Type B pancreatic cell (in vitro differentiated cells): ENCODE measurements around the gene FBXW5. TPM values are rescaled to one million over a fixed set of nuclear protein-coding genes. Genes with fewer than 3 reads are reported as not detected.

Source experiments
- DNase-seq: peaks from one replicate; pipeline ENCODE4 v3.0.0; 2021; ENCODE audit warnings: mixed read lengths; ENCODE audit not compliant: unreplicated experiment; ENCODE audit errors: extremely low spot score
- H3K27ac Mint-ChIP-seq: 2 replicates; pipeline ENCODE4 v1.8.0; 2021; ENCODE audit warnings: mild to moderate bottlenecking, mixed read lengths
- H3K27me3 Mint-ChIP-seq: 2 replicates; pipeline ENCODE4 v1.8.0; 2021; ENCODE audit warnings: mixed read lengths
- H3K36me3 Mint-ChIP-seq: 2 replicates; pipeline ENCODE4 v1.8.0; 2021; ENCODE audit warnings: mixed read lengths
- H3K4me1 Mint-ChIP-seq: one replicate; pipeline ENCODE4 v1.8.0; 2021; ENCODE audit warnings: mixed read lengths; ENCODE audit not compliant: unreplicated experiment
- H3K4me3 Mint-ChIP-seq: 2 replicates; pipeline ENCODE4 v1.8.0; 2021; ENCODE audit warnings: mild to moderate bottlenecking, mixed read lengths
- H3K9me3 Mint-ChIP-seq: 2 replicates; pipeline ENCODE4 v1.8.0; 2021; ENCODE audit warnings: mixed read lengths
- total RNA-seq: library from RNA; stranded (reverse); gene quantifications from 2 replicates; pipeline ENCODE4 v1.2.1, GENCODE V29; 2021; ENCODE audit warnings: low replicate concordance
- TF ChIP-seq, protein P1 (sequence below): fragments of 200-600 bp; sonication (generic); conservative IDR thresholded peaks from 2 replicates; pipeline ENCODE4 v1.5.0; 2021; ENCODE audit warnings: antibody characterized with exemption, mild to moderate bottlenecking

FBXW5 gene
- total RNA-seq, 1 donor from 2014 or later: 82.8 TPM

DNA sequence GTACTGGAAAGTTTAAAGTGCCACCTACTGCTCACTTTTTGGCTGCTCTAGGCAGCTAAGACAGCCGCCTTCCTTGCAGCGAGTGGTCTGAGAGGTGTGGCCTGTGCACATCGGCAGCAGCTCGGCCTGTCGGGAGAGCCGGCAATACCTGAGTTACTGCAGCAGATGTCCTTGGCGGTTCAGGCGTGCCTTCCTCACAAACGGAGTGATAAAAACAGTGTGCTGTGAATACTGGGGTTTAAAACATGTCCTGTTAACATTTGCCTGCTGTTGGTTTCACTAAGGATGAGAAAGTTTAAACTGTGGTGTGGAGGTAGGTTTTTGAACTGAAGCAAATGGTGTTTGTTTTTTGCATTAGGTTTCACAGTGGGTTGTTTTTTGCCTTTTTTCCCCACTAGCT, 45.3 kb downstream of the FBXW5 start:
- DNase-seq: no peak
- no peak overlapping the region for H3K4me3 Mint-ChIP-seq
- TF ChIP-seq, protein P1, sequence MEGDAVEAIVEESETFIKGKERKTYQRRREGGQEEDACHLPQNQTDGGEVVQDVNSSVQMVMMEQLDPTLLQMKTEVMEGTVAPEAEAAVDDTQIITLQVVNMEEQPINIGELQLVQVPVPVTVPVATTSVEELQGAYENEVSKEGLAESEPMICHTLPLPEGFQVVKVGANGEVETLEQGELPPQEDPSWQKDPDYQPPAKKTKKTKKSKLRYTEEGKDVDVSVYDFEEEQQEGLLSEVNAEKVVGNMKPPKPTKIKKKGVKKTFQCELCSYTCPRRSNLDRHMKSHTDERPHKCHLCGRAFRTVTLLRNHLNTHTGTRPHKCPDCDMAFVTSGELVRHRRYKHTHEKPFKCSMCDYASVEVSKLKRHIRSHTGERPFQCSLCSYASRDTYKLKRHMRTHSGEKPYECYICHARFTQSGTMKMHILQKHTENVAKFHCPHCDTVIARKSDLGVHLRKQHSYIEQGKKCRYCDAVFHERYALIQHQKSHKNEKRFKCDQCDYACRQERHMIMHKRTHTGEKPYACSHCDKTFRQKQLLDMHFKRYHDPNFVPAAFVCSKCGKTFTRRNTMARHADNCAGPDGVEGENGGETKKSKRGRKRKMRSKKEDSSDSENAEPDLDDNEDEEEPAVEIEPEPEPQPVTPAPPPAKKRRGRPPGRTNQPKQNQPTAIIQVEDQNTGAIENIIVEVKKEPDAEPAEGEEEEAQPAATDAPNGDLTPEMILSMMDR: no peak
- no peaks in the 10 kb centered on the region for H3K9me3 Mint-ChIP-seq
- peaks cover 4% of the 10 kb centered on the region for H3K36me3 Mint-ChIP-seq
- no peaks in the 10 kb centered on the region for H3K27me3 Mint-ChIP-seq
- peak overlapping the region; percentile 81 for H3K27ac Mint-ChIP-seq
- no peaks in the 10 kb centered on the region for H3K4me1 Mint-ChIP-seq

DNA sequence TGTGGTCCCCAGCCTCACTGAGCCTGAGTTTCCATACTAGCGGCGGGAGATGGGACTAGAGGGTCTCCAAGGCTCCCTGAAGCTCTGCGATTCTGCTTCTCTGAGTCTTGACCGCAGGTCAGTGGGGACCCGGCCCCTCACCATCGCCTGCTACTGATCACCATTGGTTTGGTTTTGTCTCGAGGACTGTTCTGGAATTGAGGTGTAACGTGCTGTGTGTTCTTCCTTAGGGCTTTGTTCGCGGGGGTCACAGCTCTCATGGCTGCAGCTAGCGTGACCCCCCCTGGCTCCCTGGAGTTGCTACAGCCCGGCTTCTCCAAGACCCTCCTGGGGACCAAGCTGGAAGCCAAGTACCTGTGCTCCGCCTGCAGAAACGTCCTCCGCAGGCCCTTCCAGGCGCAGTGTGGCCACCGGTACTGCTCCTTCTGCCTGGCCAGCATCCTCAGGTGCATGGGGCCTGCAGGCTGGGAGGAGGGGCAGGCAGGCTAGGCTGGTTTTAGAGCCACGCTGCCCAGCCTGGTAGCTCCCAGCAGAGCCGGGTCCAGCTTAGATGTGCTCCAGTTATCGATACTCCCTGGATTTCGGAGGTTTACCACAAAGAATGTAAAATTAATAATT, 45.9 kb downstream of the FBXW5 start:
- TF ChIP-seq, protein P1: no peak
- Mint-ChIP-seq H3K27ac (no peak overlapping the region), H3K9me3 (no peaks in the 10 kb centered on the region), H3K4me1 (no peaks in the 10 kb centered on the region), H3K4me3 (no peak overlapping the region), H3K36me3 (peaks cover 4% of the 10 kb centered on the region), H3K27me3 (no peaks in the 10 kb centered on the region)
- no peak for DNase-seq

DNA sequence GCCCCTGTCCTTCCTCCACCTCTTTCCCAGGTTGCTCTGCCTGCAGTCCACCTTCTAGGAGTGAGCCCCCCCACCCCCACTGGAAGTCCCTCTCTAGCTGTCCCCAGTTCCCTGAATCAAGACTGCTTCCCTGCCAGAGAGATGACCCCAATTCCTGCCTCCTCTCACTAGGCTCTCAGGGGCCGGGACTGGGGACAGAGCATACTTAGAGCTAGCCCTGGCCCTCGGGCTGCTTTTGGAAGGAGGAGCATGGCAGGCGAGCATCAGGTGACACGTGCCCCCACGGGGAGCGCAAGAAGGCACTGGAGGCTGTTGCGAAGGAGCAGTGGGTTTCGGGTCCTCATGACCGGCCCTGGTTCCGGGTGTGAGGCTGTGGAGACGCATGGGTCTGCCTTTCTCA, 48.5 kb downstream of the FBXW5 start:
- Mint-ChIP-seq H3K36me3 (peaks cover 4% of the 10 kb centered on the region), H3K27me3 (no peaks in the 10 kb centered on the region), H3K4me3 (no peak overlapping the region), H3K27ac (no peak overlapping the region), H3K4me1 (no peaks in the 10 kb centered on the region), H3K9me3 (no peaks in the 10 kb centered on the region)
- TF ChIP-seq, protein P1: no peak
- no peak for DNase-seq

DNA sequence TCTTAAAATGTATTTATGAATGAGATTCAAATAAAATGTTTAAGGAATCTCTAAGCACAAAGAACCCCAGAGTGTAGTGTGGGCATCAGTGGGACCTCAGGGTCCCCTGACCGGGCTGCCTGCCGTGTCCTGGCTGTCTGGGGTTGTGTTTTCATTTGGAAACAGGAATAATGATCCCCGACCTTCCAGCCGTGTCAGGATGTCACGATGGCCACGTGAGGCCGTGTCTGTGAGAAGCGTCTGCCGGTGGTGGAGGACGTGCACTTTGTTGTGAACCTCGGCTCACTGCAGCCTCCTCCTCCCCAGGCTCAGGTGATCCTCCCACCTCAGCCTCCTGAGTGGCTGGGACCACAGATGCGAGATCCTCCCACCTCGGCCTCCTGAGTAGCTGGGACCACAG, 53.9 kb downstream of the FBXW5 start:
- H3K4me3 Mint-ChIP-seq: no peak overlapping the region

More for the DNA sequence above, 53.9 kb downstream of the FBXW5 start:
- no peaks in the 10 kb centered on the region for H3K9me3 Mint-ChIP-seq
- H3K4me1 Mint-ChIP-seq: peaks cover 5% of the 10 kb centered on the region
- no peaks in the 10 kb centered on the region for H3K27me3 Mint-ChIP-seq
- no peak overlapping the region for H3K27ac Mint-ChIP-seq
- TF ChIP-seq, protein P1: no peak
- no peak for DNase-seq
- no peaks in the 10 kb centered on the region for H3K36me3 Mint-ChIP-seq

Other genes with a start within 250 kb of the FBXW5 start
- gene DIPK1B, start 232.2 kb downstream of the FBXW5 start, total RNA-seq: 40.8 and 48.7 TPM in 2 replicates
- not detected in 2 replicates for gene LCN10, start 201.8 kb downstream of the FBXW5 start, total RNA-seq
- not detected in 2 replicates for gene LCN6, start 196.2 kb downstream of the FBXW5 start, total RNA-seq
- gene LCN8, start 186.5 kb downstream of the FBXW5 start, total RNA-seq: not detected in 2 replicates
- 0.77 and 0.93 TPM in 2 replicates for gene LCN15, start 180.2 kb downstream of the FBXW5 start, total RNA-seq
- 62.3 and 98.6 TPM in 2 replicates for gene TMEM141, start 153.4 kb downstream of the FBXW5 start, total RNA-seq
- 2.9 and 6.1 TPM in 2 replicates for gene CCDC183, start 148.4 kb downstream of the FBXW5 start, total RNA-seq
- 94.2 and 112 TPM in 2 replicates for gene RABL6, start 136.8 kb downstream of the FBXW5 start, total RNA-seq
- gene AJM1, start 102.3 kb downstream of the FBXW5 start, total RNA-seq: 3.2 and 3.6 TPM in 2 replicates
- gene PHPT1, start 95.3 kb downstream of the FBXW5 start, total RNA-seq: 176 and 199 TPM in 2 replicates
- 18.4 and 29.1 TPM in 2 replicates for gene MAMDC4, start 92.4 kb downstream of the FBXW5 start, total RNA-seq
- gene EDF1, start 78.4 kb downstream of the FBXW5 start, total RNA-seq: 324 and 342 TPM in 2 replicates
- 19.4 and 22.3 TPM in 2 replicates for gene TRAF2, start 58.2 kb downstream of the FBXW5 start, total RNA-seq
- 2.8 and 4.1 TPM in 2 replicates for gene C8G, start 505 bp upstream of the FBXW5 start, total RNA-seq
- 7.9 and 8.3 TPM in 2 replicates for gene LCN12, start 7.5 kb upstream of the FBXW5 start, total RNA-seq
- gene PTGDS, start 32.8 kb upstream of the FBXW5 start, total RNA-seq: 1.4 and 1.7 TPM in 2 replicates
- gene LCNL1, start 38.3 kb upstream of the FBXW5 start, total RNA-seq: not detected in 2 replicates
- gene PAXX, start 47.7 kb upstream of the FBXW5 start, total RNA-seq: 63.4 and 100 TPM in 2 replicates
- 38.6 and 63.3 TPM in 2 replicates for gene CLIC3, start 51.8 kb upstream of the FBXW5 start, total RNA-seq
- gene ABCA2, start 83.5 kb upstream of the FBXW5 start, total RNA-seq: 44.7 and 47.7 TPM in 2 replicates
- gene FUT7, start 87.3 kb upstream of the FBXW5 start, total RNA-seq: not detected in 2 replicates
- gene NPDC1, start 101.4 kb upstream of the FBXW5 start, total RNA-seq: 68.0 and 70.3 TPM in 2 replicates
- 3.3 and 6.4 TPM in 2 replicates for gene ENTPD2, start 109.3 kb upstream of the FBXW5 start, total RNA-seq
- gene SAPCD2, start 125.8 kb upstream of the FBXW5 start, total RNA-seq: 19.1 and 21.9 TPM in 2 replicates
- 3.4 and 5.4 TPM in 2 replicates for gene UAP1L1, start 132.8 kb upstream of the FBXW5 start, total RNA-seq
- gene MAN1B1, start 142.2 kb upstream of the FBXW5 start, total RNA-seq: 50.3 and 58.9 TPM in 2 replicates
- 86.5 and 86.7 TPM in 2 replicates for gene DPP7, start 170.0 kb upstream of the FBXW5 start, total RNA-seq
- gene GRIN1, start 194.4 kb upstream of the FBXW5 start, total RNA-seq: 0.29 and 0.94 TPM in 2 replicates
- 0.77 and 1.4 TPM in 2 replicates for gene LRRC26, start 225.3 kb upstream of the FBXW5 start, total RNA-seq
- not detected in 2 replicates for gene TMEM210, start 227.3 kb upstream of the FBXW5 start, total RNA-seq
- 63.5 and 65.0 TPM in 2 replicates for gene ANAPC2, start 243.8 kb upstream of the FBXW5 start, total RNA-seq
- 64.9 and 74.8 TPM in 2 replicates for gene SSNA1, start 243.9 kb upstream of the FBXW5 start, total RNA-seq